Mesenchymal stem cell (in vitro differentiated cells and primary cell): ENCODE results near the gene DST.

Experiments
- DNase-seq: peaks from one replicate; pipeline ENCODE4 v3.0.0-alpha.2; 2013
- H2AFZ ChIP-seq: one replicate; pipeline ENCODE4 v1.6.1; 2013; ENCODE audit warnings: low read depth, mild to moderate bottlenecking, control low read depth, inconsistent platforms, low read length, moderate library complexity
- H2AK5ac ChIP-seq: 2 replicates; pipeline ENCODE4 v1.6.1; 2013; ENCODE audit warnings: low read length, moderate library complexity, mild to moderate bottlenecking, inconsistent platforms; ENCODE audit not compliant: severe bottlenecking
- H2BK120ac ChIP-seq: one replicate; pipeline ENCODE4 v1.6.1; 2013; ENCODE audit warnings: low read depth, mild to moderate bottlenecking, inconsistent platforms, low read length, moderate library complexity
- H2BK12ac ChIP-seq, 2 experiments: one replicate each; pipeline ENCODE4 v1.6.1; 2013; ENCODE audit warnings: inconsistent platforms in 2 of 2, low read length in 2 of 2, mild to moderate bottlenecking in 2 of 2, moderate library complexity in 2 of 2, control low read depth in 1 of 2
- H2BK15ac ChIP-seq: one replicate; pipeline ENCODE4 v1.6.1; 2013; ENCODE audit warnings: mild to moderate bottlenecking, low read depth, inconsistent platforms; ENCODE audit not compliant: poor library complexity, severe bottlenecking
- H2BK5ac ChIP-seq: 2 replicates; pipeline ENCODE4 v1.6.1; 2013; ENCODE audit warnings: low read depth, mild to moderate bottlenecking, low read length, control low read depth, inconsistent platforms; ENCODE audit not compliant: poor library complexity, severe bottlenecking
- H3K14ac ChIP-seq, 2 experiments: one replicate each; pipeline ENCODE4 v1.6.1; 2013; ENCODE audit warnings: inconsistent platforms in 2 of 2, low read length in 2 of 2, control low read depth in 1 of 2, mild to moderate bottlenecking in 1 of 2, moderate library complexity in 1 of 2
- H3K18ac ChIP-seq, 2 experiments: one replicate each; pipeline ENCODE4 v1.6.1; 2013; ENCODE audit warnings: inconsistent platforms in 2 of 2, low read length in 2 of 2, control low read depth in 1 of 2, low read depth in 1 of 2, mild to moderate bottlenecking in 1 of 2
- H3K23ac ChIP-seq, 2 experiments: one replicate each; pipeline ENCODE4 v1.6.1; 2013; ENCODE audit warnings: inconsistent platforms in 2 of 2, low read length in 2 of 2, mild to moderate bottlenecking in 2 of 2, moderate library complexity in 2 of 2, control low read depth in 1 of 2
- H3K27ac ChIP-seq: 2 replicates; pipeline ENCODE4 v1.5.1; 2013; ENCODE audit warnings: mild to moderate bottlenecking, moderate library complexity, low read length, control low read depth, inconsistent platforms; ENCODE audit not compliant: poor library complexity, severe bottlenecking
- H3K27me3 ChIP-seq, 2 experiments: 2 replicates each; pipeline versions ENCODE4 v1.6.1 to v1.7.0; 2013; ENCODE audit warnings: low read length in 2 of 2, mild to moderate bottlenecking in 2 of 2, moderate library complexity in 2 of 2, control low read depth in 1 of 2, inconsistent platforms in 1 of 2; ENCODE audit not compliant: control insufficient read depth in 1 of 2, insufficient read depth in 1 of 2
- H3K36me3 ChIP-seq, 2 experiments: 2 replicates each; pipeline versions ENCODE4 v1.6.1 to v1.7.0; 2013; ENCODE audit warnings: low read length in 2 of 2, control low read depth in 1 of 2, inconsistent platforms in 1 of 2, low read depth in 1 of 2, mild to moderate bottlenecking in 1 of 2; ENCODE audit not compliant: insufficient read depth in 2 of 2, control insufficient read depth in 1 of 2
- H3K4ac ChIP-seq, 2 experiments: one replicate each; pipeline ENCODE4 v1.6.1; 2013; ENCODE audit warnings: inconsistent platforms in 2 of 2, low read length in 2 of 2, mild to moderate bottlenecking in 2 of 2, moderate library complexity in 2 of 2, control low read depth in 1 of 2, low read depth in 1 of 2
- H3K4me1 ChIP-seq: 2 replicates; pipeline ENCODE4 v1.6.1; 2013; ENCODE audit warnings: low read depth, low read length, control low read depth; ENCODE audit not compliant: control insufficient read depth, insufficient read depth
- H3K4me2 ChIP-seq: 2 replicates; pipeline ENCODE4 v1.6.1; 2013; ENCODE audit warnings: low read length, mild to moderate bottlenecking, inconsistent platforms; ENCODE audit not compliant: poor library complexity, severe bottlenecking
- H3K4me3 ChIP-seq, 2 experiments: 2 replicates each; pipeline versions ENCODE4 v1.5.1 to v1.7.0; 2013; ENCODE audit warnings: low read length in 2 of 2, mild to moderate bottlenecking in 2 of 2, control low read depth in 1 of 2, low read depth in 1 of 2; ENCODE audit not compliant: insufficient read depth in 1 of 2
- H3K79me1 ChIP-seq: replicated peaks from 2 replicates; pipeline ENCODE4 v1.6.1; 2013; ENCODE audit warnings: mild to moderate bottlenecking, control low read depth, low read length, inconsistent platforms; ENCODE audit not compliant: poor library complexity, severe bottlenecking
- H3K9ac ChIP-seq: 2 replicates; pipeline ENCODE4 v1.7.0; 2013; ENCODE audit warnings: mild to moderate bottlenecking, low read length, moderate library complexity
- H3K9me3 ChIP-seq: 2 replicates; pipeline ENCODE4 v1.7.0; 2013; ENCODE audit warnings: mild to moderate bottlenecking, low read length; ENCODE audit not compliant: control insufficient read depth
- H4K8ac ChIP-seq: one replicate; pipeline ENCODE4 v1.6.1; 2013; ENCODE audit warnings: inconsistent platforms, mild to moderate bottlenecking, low read length, moderate library complexity
- H4K91ac ChIP-seq: one replicate; pipeline ENCODE4 v1.6.1; 2013; ENCODE audit warnings: mild to moderate bottlenecking, low read length, inconsistent platforms
- WGBS: methylation state at CpG from one replicate; pipeline ENCODE4 v1.1.7; 2013; ENCODE audit warnings: mixed read lengths; 5-methylcytosine and 5-hydroxymethylcytosine counted together

Gene DST

DNA sequence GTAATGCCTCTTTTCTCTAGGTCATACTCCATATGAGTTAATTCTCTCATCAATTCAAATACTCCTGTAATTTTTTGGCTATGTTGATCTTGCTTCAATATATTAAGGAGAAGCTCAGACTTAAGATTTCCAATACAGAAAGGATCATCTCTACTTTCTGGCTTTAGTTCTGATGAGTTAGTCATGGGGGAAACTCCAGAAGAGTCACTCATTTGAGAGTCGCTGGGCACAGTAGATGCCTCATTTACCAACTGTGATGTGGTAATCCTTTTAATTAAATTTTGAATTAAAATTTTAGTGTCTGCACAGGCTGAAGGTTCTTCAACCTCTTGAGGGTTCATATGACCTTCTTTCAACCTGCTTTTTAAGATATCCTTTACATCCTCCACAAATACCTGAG lies 38.5 kb downstream of the DST start:
- Histone ChIP-seq H3K4me3 (no peak overlapping the region), H3K36me3 (peaks cover 0 to 88% of the 10 kb centered on the region in 2 experiments), H4K91ac (no peak overlapping the region), H3K79me1 (peaks cover 6% of the 10 kb centered on the region), H3K4ac (no peak overlapping the region), H2BK120ac (no peak overlapping the region), H2BK5ac (no peak overlapping the region), H2AFZ (no peak overlapping the region), H2AK5ac (no peak overlapping the region), H4K8ac (no peak overlapping the region), H3K14ac (no peak overlapping the region), H3K18ac (no peak overlapping the region), H3K4me2 (no peak overlapping the region), H3K27ac (no peak overlapping the region), H2BK12ac (no peak overlapping the region), H3K9ac (no peak overlapping the region), H3K23ac (no peak overlapping the region), H3K27me3 (no peaks in the 10 kb centered on the region), H2BK15ac (no peak overlapping the region), H3K9me3 (no peaks in the 10 kb centered on the region), H3K4me1 (no peaks in the 10 kb centered on the region)
- WGBS: 100% methylated on average over 1 of the region's 1 CpG
- no peak for DNase-seq

DNA sequence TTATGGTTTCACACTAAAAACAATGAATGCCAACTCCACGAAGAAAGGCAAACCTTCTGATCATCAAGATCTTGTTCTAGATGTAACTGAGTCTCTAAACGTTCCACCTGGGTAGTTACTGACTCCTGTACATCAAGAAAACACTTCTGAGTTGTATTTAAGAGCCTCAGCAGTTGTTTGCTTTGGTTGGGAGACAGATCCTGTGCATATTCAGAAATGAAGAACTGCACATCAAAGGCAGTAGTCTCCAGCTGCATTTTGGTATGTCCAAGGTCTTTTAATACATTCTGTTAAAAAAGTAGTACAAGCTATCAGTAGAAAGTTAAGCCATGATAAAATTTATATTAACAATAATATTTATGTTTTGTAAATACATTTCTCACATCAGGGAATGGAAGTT lies 41.3 kb downstream of the DST start:
- Histone ChIP-seq H3K9ac (no peak overlapping the region), H3K4me3 (no peak overlapping the region), H3K23ac (no peak overlapping the region), H2AK5ac (no peak overlapping the region), H3K4me1 (no peaks in the 10 kb centered on the region), H3K27ac (no peak overlapping the region), H3K14ac (no peak overlapping the region), H3K79me1 (peaks cover 3% of the 10 kb centered on the region), H3K27me3 (no peaks in the 10 kb centered on the region), H3K4me2 (no peak overlapping the region), H2BK15ac (no peak overlapping the region), H3K9me3 (no peaks in the 10 kb centered on the region), H4K8ac (no peak overlapping the region), H2BK12ac (no peak overlapping the region), H3K4ac (no peak overlapping the region), H3K36me3 (peaks cover 4 to 86% of the 10 kb centered on the region in 2 experiments), H2BK5ac (no peak overlapping the region), H4K91ac (no peak overlapping the region), H2AFZ (no peak overlapping the region), H2BK120ac (no peak overlapping the region), H3K18ac (no peak overlapping the region)
- WGBS: 100% methylated on average over 1 of the region's 2 CpGs
- no peak for DNase-seq

DNA sequence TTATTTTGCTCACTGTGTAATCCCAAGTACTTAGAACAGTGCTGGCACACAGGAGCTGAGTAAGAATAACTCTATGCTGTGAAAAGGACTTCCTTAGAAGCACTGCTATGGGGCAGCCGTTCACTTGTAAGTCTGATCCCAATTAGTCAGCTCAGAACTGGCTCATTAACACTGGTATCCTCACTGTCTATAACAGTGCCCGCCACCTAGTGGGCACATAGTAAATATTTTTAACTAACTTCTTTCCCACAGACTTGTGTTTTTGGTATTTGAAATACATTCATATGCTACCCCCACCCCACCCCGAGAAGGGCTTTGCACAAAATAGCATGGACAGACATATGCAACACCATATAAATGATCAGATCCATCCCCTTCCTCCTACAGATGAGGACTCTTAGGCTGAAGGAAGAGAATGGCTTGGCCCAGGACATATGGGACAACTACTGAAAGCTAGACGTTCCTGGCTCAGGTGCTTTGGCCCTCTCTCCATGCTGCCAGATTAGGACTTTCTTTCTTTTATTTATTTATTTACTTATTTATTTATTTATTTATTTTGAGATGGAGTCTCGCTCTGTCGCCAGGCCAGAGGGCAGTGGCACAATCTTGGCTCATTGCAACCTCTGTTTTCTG lies 47.1 kb downstream of the DST start:
- DNase-seq: peak; percentile 59
- Histone ChIP-seq H2AK5ac (no peak overlapping the region), H3K79me1 (peaks cover 10% of the 10 kb centered on the region), H3K36me3 (peaks cover 18 to 82% of the 10 kb centered on the region in 2 experiments), H3K27me3 (no peaks in the 10 kb centered on the region), H4K91ac (no peak overlapping the region), H2BK120ac (no peak overlapping the region), H2BK5ac (no peak overlapping the region), H3K27ac (no peak overlapping the region), H2BK15ac (no peak overlapping the region), H3K4ac (no peak overlapping the region), H3K23ac (no peak overlapping the region), H3K4me1 (no peaks in the 10 kb centered on the region), H3K9me3 (no peaks in the 10 kb centered on the region), H3K14ac (no peak overlapping the region), H3K18ac (no peak overlapping the region), H4K8ac (no peak overlapping the region), H3K9ac (no peak overlapping the region), H2BK12ac (no peak overlapping the region), H3K4me3 (no peak overlapping the region), H3K4me2 (no peak overlapping the region), H2AFZ (no peak overlapping the region)
- WGBS: 42% methylated on average over 5 of the region's 6 CpGs

DNA sequence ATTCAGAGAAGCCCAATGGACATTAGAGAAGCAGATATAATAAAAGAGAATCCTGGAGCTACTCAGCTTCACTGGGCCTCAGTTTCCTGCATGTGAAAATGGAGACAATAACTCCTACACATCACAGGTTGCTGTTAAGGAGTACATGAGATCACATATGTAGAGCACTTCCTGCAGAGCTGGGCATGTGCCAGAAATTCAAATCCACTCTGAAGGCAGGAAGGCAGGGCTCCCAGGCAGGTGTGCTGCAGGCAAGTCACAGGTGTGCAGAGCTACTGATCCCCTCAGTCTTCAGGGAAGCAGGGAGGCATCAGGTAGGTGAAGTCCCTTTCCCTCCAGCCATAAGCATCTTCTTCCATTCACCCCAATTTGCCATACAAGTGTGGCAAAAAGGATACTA lies 48.0 kb downstream of the DST start:
- H2BK120ac ChIP-seq: no peak overlapping the region
- H4K91ac ChIP-seq: no peak overlapping the region
- no peak overlapping the region for H2AFZ ChIP-seq
- H3K14ac ChIP-seq: no peak overlapping the region
- H3K23ac ChIP-seq: no peak overlapping the region
- peak overlapping the region; percentile 25 for H3K9ac ChIP-seq
- no peaks in the 10 kb centered on the region for H3K27me3 ChIP-seq
- no peak overlapping the region for H3K4me2 ChIP-seq
- no peak overlapping the region for H2BK5ac ChIP-seq
- H2AK5ac ChIP-seq: no peak overlapping the region
- H2BK15ac ChIP-seq: no peak overlapping the region
- no peaks in the 10 kb centered on the region for H3K4me1 ChIP-seq
- no peak overlapping the region for H4K8ac ChIP-seq
- H3K36me3 ChIP-seq: peaks cover 20 to 82% of the 10 kb centered on the region in 2 experiments
- no peak overlapping the region for H3K4ac ChIP-seq
- peak overlapping the region in 1 of 2 experiments; percentile 10 for H2BK12ac ChIP-seq
- H3K9me3 ChIP-seq: no peaks in the 10 kb centered on the region
- H3K79me1 ChIP-seq: peaks cover 12% of the 10 kb centered on the region
- no peak overlapping the region for H3K4me3 ChIP-seq
- no peak for DNase-seq
- no peak overlapping the region for H3K18ac ChIP-seq
- no peak overlapping the region for H3K27ac ChIP-seq
